GM12891 (cell line): Measurements from ENCODE around the gene DDX50.

ENCODE experiments used
- DNase-seq: peaks from one replicate; pipeline ENCODE4 v3.0.0; 2011; ENCODE audit warnings: low spot score; ENCODE audit not compliant: insufficient read length
- FAIRE-seq: peaks from 2 replicates; lab custom pipeline; 2011; peaks lifted over from hg19 to GRCh38; lab: Jason Lieb, UNC
- PAX5 ChIP-seq: IDR thresholded peaks from 2 replicates; pipeline ENCODE4 v1.6.1; 2011; ENCODE audit warnings: low read length, moderate library complexity, mild to moderate bottlenecking; ENCODE audit not compliant: insufficient read depth, severe bottlenecking
- POLR2A ChIP-seq: IDR thresholded peaks from 2 replicates; pipeline ENCODE4 v1.6.1; 2011; ENCODE audit warnings: low read depth, low read length, control low read depth
- POLR2AphosphoS5 ChIP-seq: IDR thresholded peaks from 2 replicates; pipeline ENCODE4 v1.6.1; 2011; ENCODE audit warnings: low read depth, low read length, control low read depth
- POU2F2 ChIP-seq: IDR thresholded peaks from 2 replicates; pipeline ENCODE4 v1.6.1; 2011; ENCODE audit warnings: low read depth, mild to moderate bottlenecking, control low read depth, low read length, moderate library complexity
- SPI1 ChIP-seq: IDR thresholded peaks from 2 replicates; pipeline ENCODE4 v1.6.1; 2011; ENCODE audit warnings: low read depth, low read length, control low read depth
- TAF1 ChIP-seq: IDR thresholded peaks from 2 replicates; pipeline ENCODE4 v1.6.1; 2011; ENCODE audit warnings: low read depth, low read length, control low read depth

Gene DDX50

GRCh38 chr10:68981074-68981473, 80.0 kb downstream of the DDX50 start:
- DNase-seq = no peak
- TF ChIP-seq POU2F2 = no peak
- TF ChIP-seq TAF1 = no peak
- TF ChIP-seq SPI1 = no peak
- no peak for TF ChIP-seq POLR2A
- no peak for FAIRE-seq

GRCh38 chr10:68982389-68982788, 81.3 kb downstream of the DDX50 start:
- FAIRE-seq = no peak
- TF ChIP-seq TAF1 = no peak
- no peak for TF ChIP-seq POU2F2
- TF ChIP-seq SPI1 = no peak
- TF ChIP-seq POLR2A = no peak
- TF ChIP-seq POLR2AphosphoS5 = no peak
- no peak for TF ChIP-seq PAX5
- DNase-seq = no peak

- DNase-seq = no peak
- TF ChIP-seq SPI1 (no peak), TAF1 (no peak), POLR2AphosphoS5 (no peak), POU2F2 (no peak), POLR2A (no peak), PAX5 (no peak)
- no peak for FAIRE-seq
Measured at GRCh38 chr10:68987611-68988010, 86.5 kb downstream of the DDX50 start.

GRCh38 chr10:68988530-68989316, 87.6 kb downstream of the DDX50 start, which contains the start of gene KIFBP:
Gene KIFBP, plus strand, starts transcription at chr10:68988803. Its CDS starts 30 bp downstream, at chr10:68988833.
- TF ChIP-seq POLR2A = peak; percentile 61; the same call in 1 of the 2 replicates
- TF ChIP-seq TAF1 = peak; percentile 79; the same call in 1 of the 2 replicates
- no peak for TF ChIP-seq SPI1
- peak; percentile 72; the same call in 1 of the 2 replicates for TF ChIP-seq POLR2AphosphoS5
- no peak for TF ChIP-seq PAX5
- 0 out of 2 replicates have a peak, but pooled peaks have one; percentile 24 for TF ChIP-seq POU2F2
- FAIRE-seq = peak; percentile 96
- DNase-seq = peak; percentile 80

- FAIRE-seq = no peak
- no peak for TF ChIP-seq POU2F2
- TF ChIP-seq TAF1 = no peak
- no peak for TF ChIP-seq POLR2AphosphoS5
- TF ChIP-seq PAX5 = no peak
- no peak for TF ChIP-seq POLR2A
- TF ChIP-seq SPI1 = no peak
- no peak for DNase-seq
Measured at GRCh38 chr10:68989317-68989990, 88.3 kb downstream of the DDX50 start.

- FAIRE-seq = no peak
- no peak for DNase-seq
- TF ChIP-seq SPI1 (no peak), POU2F2 (no peak)
Measured at GRCh38 chr10:68992636-68993440, 91.7 kb downstream of the DDX50 start.
